Urinary bladder (tissue), 4 donors: ENCODE data around the gene OR13G1. TPM values are rescaled to one million over a fixed set of nuclear protein-coding genes. Genes with fewer than 3 reads are reported as not detected.
"Not testable (repeated sequence)": the region's sequence is repeated elsewhere in the genome, so short reads cannot be mapped to it uniquely, and the experiment has no call there.

ENCODE experiments used
- DNase-seq: peaks from one replicate; pipeline ENCODE4 v3.0.0-alpha.2; 2015; ENCODE audit errors: extremely low spot score
- H3K27ac ChIP-seq: one replicate; pipeline ENCODE4 v1.5.1; 2013; ENCODE audit warnings: low read depth, mild to moderate bottlenecking, moderate library complexity
- H3K36me3 ChIP-seq: one replicate; pipeline ENCODE4 v1.6.1; 2013; ENCODE audit warnings: mild to moderate bottlenecking, moderate library complexity; ENCODE audit not compliant: insufficient read depth
- H3K4me1 ChIP-seq: one replicate; pipeline ENCODE4 v1.6.1; 2013; ENCODE audit warnings: mild to moderate bottlenecking, moderate library complexity; ENCODE audit not compliant: insufficient read depth
- H3K4me3 ChIP-seq: one replicate; pipeline ENCODE4 v1.5.1; 2013; ENCODE audit warnings: low read depth, low read length
- WGBS: extraction: QIAGEN DNeasy Blood & Tissue Kit; methylation state at CpG from one replicate; pipeline ENCODE4 v1.1.7; 2013; 5-methylcytosine and 5-hydroxymethylcytosine counted together
- polyA plus RNA-seq: library from polyadenylated mRNA; stranded (reverse); fragments of 200-250 nt; gene quantifications from one replicate; pipeline ENCODE4 v1.2.3, GENCODE V29; 2013
- total RNA-seq: library from RNA; depleted of rRNA; stranded (reverse); fragments of >200 nt; gene quantifications from one replicate; pipeline ENCODE4 v1.2.3, GENCODE V29; 2014
- donor health status: healthy with polysubstance abuse.
- donor health status: healthy.

Gene OR13G1, protein sequence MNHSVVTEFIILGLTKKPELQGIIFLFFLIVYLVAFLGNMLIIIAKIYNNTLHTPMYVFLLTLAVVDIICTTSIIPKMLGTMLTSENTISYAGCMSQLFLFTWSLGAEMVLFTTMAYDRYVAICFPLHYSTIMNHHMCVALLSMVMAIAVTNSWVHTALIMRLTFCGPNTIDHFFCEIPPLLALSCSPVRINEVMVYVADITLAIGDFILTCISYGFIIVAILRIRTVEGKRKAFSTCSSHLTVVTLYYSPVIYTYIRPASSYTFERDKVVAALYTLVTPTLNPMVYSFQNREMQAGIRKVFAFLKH
- not detected for total RNA-seq
- not detected for polyA plus RNA-seq

DNA sequence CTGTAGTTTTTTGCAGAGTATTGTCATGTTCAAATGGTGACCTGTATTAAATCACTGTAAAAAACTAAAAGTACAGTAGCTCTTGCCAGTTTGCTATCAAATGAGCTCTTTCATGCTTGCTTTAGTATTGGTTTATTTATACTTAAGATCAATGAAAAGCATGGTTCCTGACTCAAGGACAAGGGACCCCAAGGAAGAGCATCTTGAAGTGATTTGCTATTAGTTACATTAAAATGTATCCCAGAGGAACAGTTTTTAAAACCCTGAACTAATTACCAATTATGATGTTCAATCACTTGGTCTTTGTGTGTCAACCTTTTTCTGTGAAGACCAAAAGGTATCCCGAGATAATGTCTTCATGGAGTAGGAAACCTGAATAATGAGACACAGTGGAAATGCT is at the start of gene OR13G1:
TSS of gene OR13G1 (minus strand) at position 101 of the 400 bp plus-strand sequence. CDS start 6,698 bp downstream, outside the sequence.
- no peaks in the 10 kb centered on the region for H3K36me3 ChIP-seq
- 74% methylated on average over 1 of the region's 1 CpG for WGBS

DNA sequence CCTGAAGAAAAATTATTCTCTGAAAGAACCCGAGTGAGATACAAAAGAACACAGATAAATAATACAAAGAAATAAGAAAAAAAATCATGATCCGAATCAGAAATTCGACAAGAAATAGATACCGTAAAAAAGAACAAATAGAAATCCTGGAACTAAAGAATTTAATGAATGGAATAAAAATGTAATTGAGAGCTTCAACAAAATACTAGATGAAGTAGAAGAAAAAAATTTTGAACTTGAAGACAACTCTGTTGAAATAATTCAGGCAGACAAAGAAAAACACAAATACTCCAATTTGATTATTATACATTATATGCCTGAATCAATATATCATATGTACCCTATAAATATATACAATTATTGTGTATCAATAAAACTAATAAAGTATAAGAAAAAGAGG is 41.7 kb upstream of the OR13G1 start:
- Histone ChIP-seq H3K4me3 (no peak overlapping the region), H3K4me1 (no peaks in the 10 kb centered on the region), H3K27ac (no peak overlapping the region), H3K36me3 (no peaks in the 10 kb centered on the region)
- no peak for DNase-seq
- 91% methylated on average over 4 of the region's 4 CpGs for WGBS

More for the DNA sequence above, at the start of gene OR13G1:
- H3K4me3 ChIP-seq: no peak within 1 kb of the TSS
- H3K4me1 ChIP-seq: no peaks in the 10 kb centered on the region
- no peak within 1 kb of the TSS for H3K27ac ChIP-seq
- no peak for DNase-seq

DNA sequence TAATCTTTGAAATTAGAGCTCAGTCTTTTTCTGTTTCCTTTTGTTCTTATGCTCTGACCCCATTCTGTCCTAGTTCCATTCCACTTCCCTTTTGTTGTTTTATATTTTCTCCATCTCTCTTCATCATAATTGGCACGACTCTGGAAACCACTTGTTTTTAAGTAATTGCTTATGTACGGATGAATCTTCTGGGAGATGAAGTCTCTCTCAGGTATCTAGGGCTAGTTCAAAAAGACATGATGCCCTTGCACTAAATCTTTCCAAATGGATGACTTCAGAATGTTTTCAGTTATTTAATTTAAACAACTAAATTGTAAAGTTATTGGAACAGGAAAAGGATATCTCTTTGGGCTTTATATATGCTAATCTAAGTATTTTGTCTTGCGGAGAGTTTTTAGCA is 37.0 kb upstream of the OR13G1 start, which contains the start of gene OR6F1:
TSS of gene OR6F1 (minus strand) at position 101 of the 400 bp plus-strand sequence. CDS start 3,891 bp downstream, outside the sequence.
- Histone ChIP-seq H3K27ac (no peak within 1 kb of the TSS), H3K36me3 (no peaks in the 10 kb centered on the region), H3K4me3 (no peak within 1 kb of the TSS), H3K4me1 (no peaks in the 10 kb centered on the region)
- WGBS: 84% methylated on average over 3 of the region's 3 CpGs
- DNase-seq: no peak

GRCh38 chr1:247713753-247714152 is 34.2 kb upstream of the OR13G1 start:
- Histone ChIP-seq H3K36me3 (no peaks in the 10 kb centered on the region), H3K4me3 (no peak overlapping the region), H3K27ac (no peak overlapping the region), H3K4me1 (no peaks in the 10 kb centered on the region)
- WGBS: 92% methylated on average over 7 of the region's 7 CpGs
- no peak for DNase-seq

DNA sequence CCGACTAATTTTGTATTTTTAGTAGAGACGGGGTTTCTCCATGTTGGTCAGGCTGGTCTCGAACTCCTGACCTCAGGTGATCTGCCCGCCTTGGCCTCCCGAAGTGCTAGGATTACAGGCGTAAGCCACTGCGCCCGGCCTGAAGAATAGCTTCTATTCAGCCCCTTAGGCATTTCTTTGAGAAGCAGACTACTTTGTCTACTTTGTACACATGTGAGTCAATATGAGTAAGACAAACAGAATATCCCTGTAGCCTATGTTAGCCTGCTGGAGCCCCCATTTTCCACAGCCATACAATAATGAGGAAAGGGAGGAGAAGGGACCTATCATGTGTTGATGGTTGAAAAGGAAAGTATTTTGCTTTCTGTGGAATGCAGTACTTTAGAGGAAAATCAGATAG is 31.1 kb upstream of the OR13G1 start:
- H3K27ac ChIP-seq, H3K4me1 ChIP-seq, H3K4me3 ChIP-seq, H3K36me3 ChIP-seq, DNase-seq: not testable (repeated sequence)
- 94% methylated on average over 8 of the region's 8 CpGs for whole genome bisulfite sequencing

GRCh38 chr1:247701338-247701737 is 21.8 kb upstream of the OR13G1 start:
- no peak overlapping the region for H3K4me3 ChIP-seq
- no peaks in the 10 kb centered on the region for H3K4me1 ChIP-seq
- DNase-seq: no peak
- H3K36me3 ChIP-seq: no peaks in the 10 kb centered on the region
- no peak overlapping the region for H3K27ac ChIP-seq
- 47% methylated on average over 1 of the region's 1 CpG for WGBS

DNA sequence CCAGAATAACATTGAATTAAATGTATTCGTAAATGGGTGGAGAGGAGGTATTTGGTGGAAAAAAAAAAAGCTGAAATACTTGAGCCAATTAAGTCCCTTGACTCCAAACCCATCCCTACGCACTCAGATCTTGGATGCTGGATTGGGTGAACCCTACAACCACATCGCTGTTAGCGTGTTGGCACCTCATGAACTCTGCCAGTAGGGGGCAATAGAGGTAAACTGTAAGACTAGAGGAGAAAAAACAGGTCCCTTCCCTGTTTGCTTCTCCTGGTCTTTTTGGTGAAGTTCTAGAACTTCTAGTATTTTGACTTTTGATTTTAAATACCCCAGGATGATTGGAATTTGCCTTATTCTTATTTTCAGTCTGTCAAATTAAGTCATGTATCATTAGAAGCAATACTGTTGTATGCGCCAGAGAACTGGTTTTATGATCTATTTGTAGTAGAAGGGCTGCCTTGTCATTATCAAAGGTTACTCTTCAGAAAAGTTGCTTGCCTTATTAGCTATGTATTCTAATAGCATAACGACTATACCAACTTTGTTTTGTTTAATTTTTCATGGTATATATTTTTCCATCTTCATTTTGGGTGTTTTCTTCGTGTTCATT is 1.9 kb upstream of the OR13G1 start:
- Histone ChIP-seq H3K4me3 (no peak overlapping the region), H3K4me1 (no peaks in the 10 kb centered on the region), H3K27ac (no peak overlapping the region), H3K36me3 (no peaks in the 10 kb centered on the region)
- 28% methylated on average over 7 of the region's 7 CpGs for WGBS
- DNase-seq: no peak

GRCh38 chr1:247680171-247680570 is 632 bp upstream of the OR13G1 start:
- H3K36me3 ChIP-seq: no peaks in the 10 kb centered on the region
- H3K4me1 ChIP-seq: no peaks in the 10 kb centered on the region
- 83% methylated on average over 4 of the region's 4 CpGs for WGBS
- DNase-seq: no peak
- H3K4me3 ChIP-seq: no peak overlapping the region
- no peak overlapping the region for H3K27ac ChIP-seq

GRCh38 chr1:247669225-247669624 is 10.3 kb downstream of the OR13G1 start:
- Histone ChIP-seq H3K4me1 (no peaks in the 10 kb centered on the region), H3K4me3 (no peak overlapping the region), H3K36me3 (no peaks in the 10 kb centered on the region), H3K27ac (no peak overlapping the region)
- WGBS: 39% methylated on average over 1 of the region's 1 CpG
- no peak for DNase-seq

GRCh38 chr1:247656221-247656875 is 23.2 kb downstream of the OR13G1 start:
- H3K4me1 ChIP-seq: no peaks in the 10 kb centered on the region
- WGBS: 80% methylated on average over 7 of the region's 7 CpGs
- no peak overlapping the region for H3K27ac ChIP-seq
- DNase-seq: no peak
- no peak overlapping the region for H3K4me3 ChIP-seq
- no peaks in the 10 kb centered on the region for H3K36me3 ChIP-seq

- 85% methylated on average over 1 of the region's 1 CpG for WGBS
- H3K4me3 ChIP-seq: no peak overlapping the region
- H3K36me3 ChIP-seq: no peaks in the 10 kb centered on the region
- no peaks in the 10 kb centered on the region for H3K4me1 ChIP-seq
- DNase-seq: no peak
- no peak overlapping the region for H3K27ac ChIP-seq
Measured at GRCh38 chr1:247653040-247653439, 26.5 kb downstream of the OR13G1 start.

- 4% methylated on average over 2 of the region's 2 CpGs for WGBS
- Histone ChIP-seq H3K4me3 (no peak overlapping the region), H3K36me3 (no peaks in the 10 kb centered on the region), H3K4me1 (no peaks in the 10 kb centered on the region), H3K27ac (no peak overlapping the region)
- no peak for DNase-seq
Measured at GRCh38 chr1:247647864-247648263, 31.7 kb downstream of the OR13G1 start.

GRCh38 chr1:247646867-247647266 is 32.7 kb downstream of the OR13G1 start:
- 76% methylated on average over 4 of the region's 4 CpGs for WGBS
- Histone ChIP-seq H3K4me3 (no peak overlapping the region), H3K4me1 (no peaks in the 10 kb centered on the region), H3K27ac (no peak overlapping the region), H3K36me3 (no peaks in the 10 kb centered on the region)
- no peak for DNase-seq

DNA sequence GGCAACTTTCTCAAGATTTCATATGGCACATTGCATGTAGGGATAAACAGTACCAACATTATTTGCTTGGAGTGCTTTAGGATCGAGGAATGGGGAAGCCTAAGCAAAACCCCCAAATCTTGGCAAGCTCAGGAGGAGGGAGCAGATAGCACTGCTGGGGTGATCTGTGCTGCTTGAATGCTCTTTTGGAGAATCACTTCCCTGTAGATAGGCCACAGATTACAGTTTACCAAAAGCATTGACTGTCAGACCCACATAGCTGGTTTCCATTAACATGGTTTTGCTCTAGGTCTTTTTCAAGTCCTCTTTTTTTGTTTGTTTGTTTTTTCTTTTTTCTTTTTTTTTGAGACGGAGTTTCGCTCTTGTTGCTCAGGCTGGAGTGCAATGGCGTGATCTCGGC is 36.8 kb downstream of the OR13G1 start:
- Histone ChIP-seq H3K27ac (no peak overlapping the region), H3K4me3 (no peak overlapping the region), H3K36me3 (no peaks in the 10 kb centered on the region), H3K4me1 (no peaks in the 10 kb centered on the region)
- DNase-seq: no peak
- WGBS: 88% methylated on average over 5 of the region's 5 CpGs
